GM18508 (cell line): Measurements from ENCODE around the gene XYLT1.

Source experiments
- ATAC-seq: cut with Tn5 transposase; IDR thresholded peaks from one replicate; pipeline ENCODE4 v1.9.1; 2021; ENCODE audit warnings: moderate number of reproducible peaks; ENCODE audit not compliant: insufficient read depth, unreplicated experiment

Gene XYLT1

DNA sequence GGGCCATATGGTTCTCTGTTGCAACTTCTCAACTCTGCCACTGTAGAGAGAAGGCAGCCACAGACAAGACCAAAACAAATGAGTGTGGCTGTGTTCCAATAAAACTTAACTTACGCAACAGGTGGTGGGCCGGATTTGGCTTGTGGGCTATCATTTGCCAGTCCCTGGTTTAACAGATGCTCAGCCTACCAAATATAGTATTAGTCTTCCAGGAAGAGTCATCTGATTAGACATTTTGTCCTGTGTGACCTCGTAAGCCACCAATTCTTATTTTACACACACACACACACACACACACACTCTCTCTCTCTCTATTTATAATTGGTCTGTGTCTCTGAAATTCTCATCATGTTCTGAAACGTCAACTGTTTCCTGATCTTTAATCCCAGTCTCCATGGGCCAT, 245.9 kb downstream of the XYLT1 start:
- ATAC-seq: no peak

- no peak for ATAC-seq
Measured at GRCh38 chr16:17224350-17224749, 246.4 kb downstream of the XYLT1 start.

- ATAC-seq: no peak
Measured at GRCh38 chr16:17223576-17223975, 247.2 kb downstream of the XYLT1 start.

GRCh38 chr16:17222871-17223401, 247.8 kb downstream of the XYLT1 start:
- no peak for ATAC-seq

DNA sequence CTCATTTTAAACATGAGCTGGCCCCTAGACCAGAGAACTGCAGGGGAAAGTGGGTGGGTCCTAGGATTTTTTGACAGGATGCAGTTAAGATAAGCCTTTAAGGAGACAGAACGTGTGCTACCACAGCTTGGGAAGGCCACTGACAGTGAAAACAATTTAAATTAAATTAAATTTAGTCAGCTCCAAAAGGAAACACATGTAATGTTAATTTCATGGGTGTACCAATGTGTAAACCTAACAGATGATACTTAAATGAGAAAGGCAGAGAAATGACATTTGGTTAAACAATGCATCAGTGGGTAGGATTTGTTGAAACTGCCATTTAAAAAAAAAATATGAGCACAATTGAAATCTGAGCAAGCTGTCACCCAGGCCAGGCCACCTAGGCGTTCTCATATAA, 250.8 kb downstream of the XYLT1 start:
- no peak for ATAC-seq

GRCh38 chr16:17215936-17216335, 254.8 kb downstream of the XYLT1 start:
- ATAC-seq: no peak

DNA sequence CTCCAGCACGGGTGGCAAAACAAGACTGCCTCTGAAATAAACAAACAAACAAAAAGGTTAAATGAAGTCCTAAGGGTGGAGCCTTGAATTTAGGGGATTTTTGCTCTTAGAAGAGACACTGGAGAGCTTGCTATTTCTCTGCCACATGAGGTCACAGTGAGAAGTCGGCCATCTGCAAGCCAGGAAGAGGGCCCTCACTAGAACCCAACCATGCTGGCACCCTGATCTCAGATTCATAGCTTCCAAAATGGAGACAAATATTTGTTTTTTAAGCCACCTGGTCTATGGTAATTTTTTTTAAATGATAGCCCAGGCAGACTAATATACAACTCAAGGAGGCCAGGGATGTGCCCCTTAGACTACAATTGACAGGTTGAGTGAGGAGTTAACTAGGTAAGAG, 255.5 kb downstream of the XYLT1 start:
- no peak for ATAC-seq

- no peak for ATAC-seq
Measured at GRCh38 chr16:17213974-17214373, 256.8 kb downstream of the XYLT1 start.

DNA sequence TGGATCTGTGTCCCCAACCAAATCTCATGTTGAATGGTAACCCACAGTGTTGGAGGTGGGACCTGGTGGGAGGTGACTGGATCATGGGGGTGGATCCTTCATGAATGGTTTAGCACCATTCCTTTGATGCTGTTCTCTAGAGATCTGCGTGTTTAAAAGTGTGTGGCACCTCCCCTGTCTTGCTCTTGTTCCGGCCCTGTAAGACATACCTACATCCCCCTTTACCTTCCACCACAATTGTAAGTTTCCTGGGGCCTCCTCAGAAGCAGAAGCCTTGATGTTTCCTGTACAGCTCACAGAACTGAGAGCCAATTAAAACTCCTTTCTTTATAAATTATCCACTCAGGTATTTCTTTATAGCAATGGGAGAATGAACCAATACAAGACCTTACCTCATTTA, 257.7 kb downstream of the XYLT1 start:
- ATAC-seq: no peak

DNA sequence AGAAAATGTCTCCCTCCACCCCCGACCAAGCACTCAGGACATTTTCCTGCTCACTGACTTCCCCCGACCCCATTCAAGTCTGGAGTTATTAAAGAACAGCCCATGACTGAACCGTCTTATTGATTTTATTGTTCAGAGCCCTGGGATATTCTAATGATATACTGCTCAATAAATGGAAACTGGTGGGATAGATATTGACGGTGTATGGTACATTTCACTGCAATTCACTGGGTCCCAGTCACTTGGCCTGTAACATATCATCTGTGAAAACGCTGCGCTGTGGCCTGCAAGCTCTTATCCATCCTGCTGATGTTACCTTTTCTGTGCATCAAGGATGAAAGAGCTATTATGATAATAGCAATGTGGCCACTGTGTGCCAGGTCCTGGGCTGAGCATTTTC, 258.2 kb downstream of the XYLT1 start:
- ATAC-seq: no peak

DNA sequence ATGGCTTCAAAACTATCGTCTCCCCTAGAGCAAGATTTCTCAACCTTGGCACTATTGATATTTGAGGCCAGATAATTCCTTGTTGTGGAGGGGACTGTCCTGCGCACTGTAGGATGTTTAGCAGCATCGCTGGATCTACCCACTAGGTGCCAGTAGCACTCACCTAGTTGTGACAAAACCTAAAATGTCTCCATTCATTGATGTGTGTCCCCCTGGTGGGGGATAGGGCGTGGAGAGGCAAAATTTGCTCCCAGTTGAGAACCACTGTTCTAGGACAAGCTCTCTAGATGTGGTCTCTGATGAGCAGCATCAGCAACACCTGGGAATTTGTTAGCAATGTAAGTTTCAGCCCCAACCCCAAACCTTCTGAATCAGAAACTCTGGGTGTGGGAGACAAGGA, 259.0 kb downstream of the XYLT1 start:
- no peak for ATAC-seq

- ATAC-seq: no peak
Measured at GRCh38 chr16:17206712-17207111, 264.0 kb downstream of the XYLT1 start.

DNA sequence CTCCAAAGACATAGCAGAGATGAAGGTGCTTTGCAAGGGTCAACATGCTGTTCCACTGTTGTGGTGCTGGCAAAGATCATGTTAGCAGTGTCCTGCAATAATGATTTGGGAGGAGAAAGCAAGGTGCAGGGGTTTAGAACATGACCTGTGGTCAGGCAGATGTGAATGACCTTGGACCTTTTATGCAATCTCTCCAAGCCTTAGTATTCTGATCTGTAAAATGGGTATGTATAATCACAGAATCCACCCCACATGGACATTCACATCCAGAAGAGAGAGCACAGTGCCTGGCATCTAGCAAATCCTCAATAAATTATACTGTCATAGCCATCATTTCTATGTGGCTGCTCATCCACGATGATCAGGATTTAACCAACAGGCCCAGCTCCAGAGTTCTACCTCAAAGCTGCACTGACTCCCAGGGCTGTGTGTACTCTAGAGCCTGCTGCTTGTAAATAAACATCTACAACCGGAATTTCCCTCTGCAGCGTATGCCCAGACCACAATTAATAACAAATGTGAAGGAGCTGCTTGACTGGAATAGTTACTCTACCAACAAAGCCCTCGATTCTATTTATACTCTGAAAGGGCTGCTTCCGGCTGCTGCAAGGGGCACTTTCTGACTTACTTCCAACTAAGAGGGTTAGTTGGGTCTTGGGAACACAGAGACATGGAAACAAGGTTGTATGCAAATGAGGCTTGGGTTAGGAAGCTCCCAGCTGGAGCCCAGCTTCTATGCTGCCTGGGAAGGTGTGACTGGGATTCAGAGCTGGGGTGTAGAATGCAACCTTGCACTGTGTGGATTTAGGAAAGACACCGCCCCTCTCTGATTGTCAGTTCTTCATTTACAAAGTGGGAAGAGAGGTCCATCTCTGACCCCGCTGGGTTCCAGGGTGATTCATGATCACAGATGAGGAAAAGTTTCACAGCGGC, 265.2 kb downstream of the XYLT1 start:
- ATAC-seq: no peak

DNA sequence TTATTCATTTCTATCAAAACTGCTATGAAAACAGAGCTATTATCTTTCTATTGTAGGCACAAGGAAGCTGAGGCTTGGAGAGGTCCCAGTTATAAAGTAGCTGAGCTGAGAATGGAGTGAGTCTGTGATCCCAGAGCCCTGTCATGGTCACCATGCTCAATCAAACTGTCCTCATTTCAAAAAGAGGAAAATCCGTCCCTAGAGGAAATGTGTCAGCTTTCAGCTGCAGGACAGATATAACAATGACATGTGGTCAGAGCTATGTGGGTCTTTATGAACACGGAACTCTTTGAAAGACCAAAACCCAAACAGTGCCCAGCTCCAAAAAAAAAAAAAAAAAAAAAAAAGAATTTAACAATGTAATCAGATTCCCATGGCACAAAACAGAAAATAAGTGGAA, 266.1 kb downstream of the XYLT1 start:
- no peak for ATAC-seq

DNA sequence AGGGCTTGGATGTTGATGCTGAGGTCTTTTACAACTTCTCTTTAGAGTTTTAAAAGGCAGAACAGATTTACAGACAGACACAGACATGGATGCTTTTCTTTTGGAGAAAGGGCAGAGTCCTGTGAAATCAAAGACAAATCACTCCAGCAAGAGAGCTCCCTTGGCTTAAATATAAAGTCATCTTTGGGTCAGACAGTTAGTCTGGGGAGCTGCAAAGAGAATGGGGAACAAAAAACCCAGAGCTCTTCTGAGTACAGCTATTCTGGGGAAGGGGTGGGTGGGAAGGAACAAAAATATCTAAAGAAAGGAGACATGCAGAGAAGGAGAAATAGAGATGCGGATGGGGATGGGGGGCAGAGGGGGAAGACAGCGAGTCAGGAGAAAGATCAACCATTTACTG, 266.6 kb downstream of the XYLT1 start:
- no peak for ATAC-seq

- no peak for ATAC-seq
Measured at GRCh38 chr16:17203424-17203823, 267.3 kb downstream of the XYLT1 start.

- ATAC-seq: no peak
Measured at GRCh38 chr16:17199135-17199534, 271.6 kb downstream of the XYLT1 start.

DNA sequence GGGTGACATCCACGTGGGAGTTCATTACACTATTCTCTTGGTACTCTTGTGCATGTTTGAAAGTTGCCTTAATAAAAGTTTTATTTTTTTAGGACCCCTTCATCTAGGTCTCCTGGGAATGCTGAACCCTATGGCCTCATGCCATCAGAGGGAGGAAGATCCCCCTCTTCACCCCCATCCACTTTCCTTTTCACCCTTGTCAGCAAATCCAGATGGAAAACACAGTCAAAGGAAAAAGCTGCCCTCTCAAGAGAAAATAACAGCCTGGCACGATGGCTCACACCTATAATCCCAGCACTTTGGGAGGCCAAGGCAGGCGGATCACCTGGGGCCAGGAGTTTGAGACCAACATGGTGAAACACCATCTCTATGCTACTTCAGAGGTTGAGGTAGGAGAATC, 274.2 kb downstream of the XYLT1 start:
- ATAC-seq: no peak

- no peak for ATAC-seq
Measured at GRCh38 chr16:17194190-17194780, 276.5 kb downstream of the XYLT1 start.

DNA sequence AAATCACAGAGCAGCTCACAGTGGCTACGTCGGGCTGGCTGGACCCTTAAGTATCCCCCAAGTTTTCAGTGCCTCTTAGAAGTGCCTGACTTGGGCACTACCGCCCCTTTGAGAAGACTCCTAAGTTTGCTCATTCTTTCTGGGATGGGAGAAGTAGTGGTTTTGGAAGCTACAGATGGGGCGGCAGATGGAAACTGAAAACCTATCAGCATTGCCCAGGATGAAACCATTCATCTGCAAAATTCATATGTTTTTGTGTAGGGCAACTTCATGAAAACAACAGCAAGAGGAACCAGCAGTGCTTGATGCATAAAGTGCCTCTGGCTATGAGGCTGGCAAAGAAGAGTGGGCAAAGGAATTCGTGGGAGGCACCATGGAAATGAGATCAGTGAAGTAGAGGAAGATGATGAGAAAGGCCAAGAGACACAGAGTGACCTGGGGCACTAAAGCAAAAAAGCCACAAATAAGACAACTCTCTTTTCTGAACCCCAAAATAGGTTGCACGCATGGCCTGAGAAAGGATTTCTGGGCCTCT, 277.1 kb downstream of the XYLT1 start:
- no peak for ATAC-seq

- ATAC-seq: no peak
Measured at GRCh38 chr16:17184026-17184425, 286.7 kb downstream of the XYLT1 start.
